ENCODE data around the gene MYO7A.

Gene MYO7A

GRCh38 chr11:77127920-77128691 is at the start of gene MYO7A:
Gene MYO7A, plus strand, starts transcription at chr11:77128246. Its CDS starts 2,389 bp downstream, at chr11:77130635.
- no peak for DNase-seq (ENCODE audit: low read depth)

GRCh38 chr11:77079666-77080065 is 48.4 kb upstream of the MYO7A start:
- DNase-seq (ENCODE audit: low read depth): no peak

GRCh38 chr11:77080643-77081210 is 47.3 kb upstream of the MYO7A start:
- DNase-seq (ENCODE audit: low read depth): no peak

- DNase-seq (ENCODE audit: low read depth): no peak
Measured at GRCh38 chr11:77081381-77081851, 46.6 kb upstream of the MYO7A start.

GRCh38 chr11:77081976-77082836 is 45.8 kb upstream of the MYO7A start:
- DNase-seq (ENCODE audit: low read depth): no peak

DNA sequence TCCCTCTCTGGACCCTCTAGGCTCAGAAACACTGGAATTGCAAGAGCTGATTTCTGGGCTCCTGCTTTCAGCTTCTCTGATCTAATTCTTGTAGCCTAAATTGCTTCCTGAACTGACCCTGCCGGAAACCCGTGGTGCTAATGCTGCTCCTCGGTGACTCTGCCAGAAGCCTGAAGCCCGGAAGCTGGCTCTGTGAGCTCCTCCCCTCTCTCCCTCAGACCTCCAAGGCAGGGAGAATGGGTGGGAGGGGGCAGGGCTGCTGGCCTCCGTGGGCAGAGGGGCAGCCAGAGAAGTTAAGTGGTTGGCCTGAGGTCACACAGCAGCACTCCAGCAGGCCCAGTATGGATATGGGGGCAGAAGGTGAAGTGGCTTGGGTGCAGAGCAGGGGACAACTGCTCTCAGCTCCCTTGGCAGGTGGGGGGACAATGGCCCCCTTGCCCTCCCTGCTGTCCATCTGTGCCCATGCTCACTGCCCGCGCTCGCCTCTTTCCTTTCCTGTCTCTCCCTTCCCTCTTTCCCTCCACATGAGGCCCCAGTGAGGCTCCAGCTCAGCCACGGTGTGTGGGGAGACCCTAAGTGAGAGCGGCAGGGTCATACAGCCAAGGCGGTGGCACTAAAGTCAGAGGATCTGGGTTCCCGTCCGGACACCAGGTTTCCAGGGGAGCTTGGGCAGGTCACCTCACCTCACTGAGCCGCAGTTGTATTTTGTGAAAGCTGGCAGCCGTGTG is 45.0 kb upstream of the MYO7A start:
- DNase-seq (ENCODE audit: low read depth): no peak

DNA sequence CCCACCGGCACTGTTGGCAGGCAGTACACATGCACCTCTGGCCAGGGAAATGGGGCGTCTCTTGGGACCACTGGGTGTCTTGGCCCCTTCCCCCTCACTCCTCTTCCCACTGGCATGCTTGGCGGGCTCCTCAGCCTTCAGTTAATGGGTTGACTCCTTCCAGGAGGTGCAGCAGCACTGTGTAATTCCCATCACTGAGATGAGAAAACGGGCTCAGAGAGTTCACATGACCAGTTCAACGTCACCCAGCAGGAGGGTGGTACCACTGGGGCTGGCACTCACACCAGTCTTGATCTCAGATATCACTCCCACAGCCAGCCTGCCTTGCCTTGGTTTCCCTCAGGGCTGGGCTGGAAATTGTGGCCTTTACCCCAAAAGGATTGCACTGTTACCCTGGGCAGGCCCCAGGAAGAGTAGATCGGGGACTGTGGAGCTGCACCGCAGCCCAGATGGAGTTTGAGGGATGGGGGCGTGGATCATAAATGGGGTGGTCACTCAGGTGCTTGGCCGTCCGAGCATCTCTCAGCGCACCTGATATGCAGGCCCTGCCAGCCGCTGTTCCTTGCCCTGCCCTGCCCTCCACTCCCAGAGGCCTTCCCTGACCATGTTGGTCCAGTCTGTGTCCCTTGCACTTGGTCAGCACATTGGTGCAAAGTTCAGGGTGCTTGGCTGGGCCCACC is 44.3 kb upstream of the MYO7A start:
- no peak for DNase-seq (ENCODE audit: low read depth)

- no peak for DNase-seq (ENCODE audit: low read depth)
Measured at GRCh38 chr11:77084581-77085191, 43.4 kb upstream of the MYO7A start.

GRCh38 chr11:77085652-77086051 is 42.4 kb upstream of the MYO7A start:
- DNase-seq (ENCODE audit: low read depth): no peak

GRCh38 chr11:77086521-77087472 is 41.2 kb upstream of the MYO7A start:
- no peak for DNase-seq (ENCODE audit: low read depth)

DNA sequence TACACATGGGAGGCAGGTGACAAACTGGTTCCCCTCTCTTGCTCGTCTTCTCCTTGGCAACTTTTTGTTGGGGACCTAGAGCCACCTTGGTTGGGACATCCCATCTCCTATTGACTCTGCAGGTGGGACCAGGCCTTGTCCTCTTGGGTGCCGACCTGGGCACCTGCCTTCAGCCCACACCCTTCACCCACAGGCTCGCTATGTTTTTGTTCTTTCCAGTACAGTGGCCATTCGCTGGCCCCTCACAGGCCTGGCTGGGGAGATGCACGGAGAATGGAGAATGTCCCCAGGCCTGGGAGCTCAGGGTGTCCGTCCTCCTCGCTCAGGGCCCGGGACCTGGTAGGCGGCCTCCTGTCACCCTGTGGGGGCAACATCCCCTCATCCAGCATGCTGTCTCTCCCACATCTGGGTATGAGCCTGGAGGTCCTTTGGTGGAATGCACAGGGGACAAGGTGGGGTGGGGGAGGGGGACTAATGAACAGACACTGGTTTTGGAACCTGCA is 40.3 kb upstream of the MYO7A start:
- DNase-seq (ENCODE audit: low read depth): no peak

- no peak for DNase-seq (ENCODE audit: low read depth)
Measured at GRCh38 chr11:77088236-77089003, 39.6 kb upstream of the MYO7A start.

DNA sequence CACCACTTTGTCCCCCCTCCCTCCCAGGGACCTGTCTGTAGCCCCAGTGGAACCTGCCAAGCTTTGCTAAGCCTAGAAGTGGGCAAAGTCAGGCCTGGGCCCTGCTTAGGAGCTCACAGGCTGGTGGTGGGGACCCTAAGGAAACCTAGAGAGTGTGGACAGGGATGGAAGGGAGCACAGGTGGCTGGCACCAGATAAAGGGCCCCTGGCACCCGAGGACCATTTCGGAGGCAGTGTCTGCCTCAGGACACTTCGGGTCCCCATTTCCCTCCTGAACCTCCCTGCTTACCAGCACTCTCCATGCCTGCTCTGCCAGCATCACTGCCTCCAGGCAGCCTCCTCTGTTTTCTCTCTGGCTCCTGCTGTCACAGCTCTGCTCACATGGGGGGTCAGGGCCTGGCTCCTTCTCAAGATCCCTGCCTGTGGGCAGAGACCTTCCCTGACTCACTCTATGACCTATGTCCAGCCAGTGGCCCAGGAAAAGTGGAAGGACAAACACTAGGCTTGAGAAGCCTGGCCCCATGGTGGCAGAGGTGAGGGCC is 39.0 kb upstream of the MYO7A start:
- DNase-seq (ENCODE audit: low read depth): no peak

DNA sequence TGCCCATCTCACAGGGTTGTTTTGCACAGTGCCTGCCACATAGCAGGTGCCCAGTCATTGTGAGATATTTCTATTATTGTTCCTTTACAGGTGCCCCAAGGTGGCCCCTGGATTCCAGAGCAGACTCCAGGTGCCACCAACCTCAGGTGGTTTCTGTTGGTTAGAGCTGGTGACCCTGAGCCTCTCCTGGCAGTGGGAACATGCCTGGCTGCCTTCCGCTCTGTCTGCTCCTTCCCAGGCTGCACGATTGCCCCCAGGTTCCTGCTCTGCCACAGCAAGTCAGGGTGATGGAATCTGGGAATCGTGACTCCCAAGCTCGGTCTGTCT is 38.0 kb upstream of the MYO7A start:
- no peak for DNase-seq (ENCODE audit: low read depth)

- no peak for DNase-seq (ENCODE audit: low read depth)
Measured at GRCh38 chr11:77090373-77091111, 37.5 kb upstream of the MYO7A start.

DNA sequence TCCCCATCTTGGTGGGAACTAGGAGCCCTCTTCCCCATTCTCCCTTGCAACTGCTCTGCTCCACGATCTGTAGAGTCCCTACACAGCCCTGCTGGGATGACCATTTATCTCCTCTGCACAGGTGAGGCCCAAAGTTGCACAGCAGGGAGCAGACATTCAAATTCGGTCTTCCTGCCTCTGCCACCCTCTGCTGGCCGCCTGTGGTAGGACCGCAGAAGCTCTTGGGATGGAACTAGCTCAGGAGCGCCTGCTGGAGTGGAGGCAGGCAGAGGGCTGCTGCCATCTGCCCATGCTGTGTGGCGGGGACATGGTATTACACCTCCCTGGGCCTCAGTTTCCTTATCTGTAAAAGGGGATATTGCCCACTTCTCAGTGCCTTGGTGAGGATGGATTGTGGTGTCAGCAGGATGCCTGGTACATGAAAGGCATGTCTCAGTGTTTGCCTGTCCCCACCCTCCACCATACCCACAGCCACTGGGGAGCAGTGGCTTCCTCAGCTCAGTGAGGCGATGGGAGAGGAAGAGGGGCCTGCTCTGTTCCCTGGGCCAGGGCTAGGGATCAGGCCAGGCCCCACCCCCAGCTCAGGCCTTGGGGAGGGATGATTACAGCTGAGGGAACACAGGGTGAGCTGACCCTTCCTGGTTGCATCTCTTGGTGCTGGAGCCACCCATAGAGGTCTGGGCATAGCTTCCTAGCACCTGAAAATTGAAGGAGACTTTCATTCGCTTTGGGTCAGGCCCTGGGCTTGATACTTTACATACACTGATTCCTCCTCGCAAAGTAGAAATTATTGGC is 36.7 kb upstream of the MYO7A start:
- DNase-seq (ENCODE audit: low read depth): peak; percentile 62

DNA sequence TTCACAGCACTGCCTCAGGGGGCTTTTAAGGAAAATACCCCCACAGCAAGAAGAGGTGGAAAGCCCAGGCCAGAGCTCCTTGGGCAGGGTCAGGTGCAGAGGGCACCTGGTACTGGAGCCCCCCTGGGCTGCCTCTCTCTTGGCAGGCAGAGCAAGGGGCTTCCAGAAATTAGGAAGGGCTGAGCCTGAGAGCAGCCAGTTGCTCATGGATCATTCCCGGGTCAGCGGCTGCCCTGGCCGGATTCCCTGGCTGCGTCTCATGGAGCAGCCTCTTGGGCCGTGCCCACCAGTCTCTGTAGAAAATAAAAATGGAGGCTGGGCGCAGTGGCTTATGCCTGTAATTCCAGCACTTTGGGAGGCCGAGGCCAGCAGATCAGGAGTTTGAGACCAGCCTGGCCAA is 35.7 kb upstream of the MYO7A start:
- no peak for DNase-seq (ENCODE audit: low read depth)

Data from stimulated activated CD4-positive, alpha-beta T cell treated with anti-CD3 and anti-CD28 coated beads, Interleukin-2, amount 100 ng/mL, for 4 hours (primary cell).